Articular chondrocyte of knee joint (primary cell): ENCODE results near the gene TMCO4. TPM values are rescaled to one million over a fixed set of nuclear protein-coding genes. Genes with fewer than 3 reads are reported as not detected.

Experiments used
- total RNA-seq: library from RNA; depleted of rRNA; stranded (reverse); fragments of >200 nt; gene quantifications from 2 replicates; pipeline ENCODE4 v1.2.3, GENCODE V29; 2012

Gene TMCO4
- 24.6 and 25.0 TPM in 2 replicates for total RNA-seq

DNA sequence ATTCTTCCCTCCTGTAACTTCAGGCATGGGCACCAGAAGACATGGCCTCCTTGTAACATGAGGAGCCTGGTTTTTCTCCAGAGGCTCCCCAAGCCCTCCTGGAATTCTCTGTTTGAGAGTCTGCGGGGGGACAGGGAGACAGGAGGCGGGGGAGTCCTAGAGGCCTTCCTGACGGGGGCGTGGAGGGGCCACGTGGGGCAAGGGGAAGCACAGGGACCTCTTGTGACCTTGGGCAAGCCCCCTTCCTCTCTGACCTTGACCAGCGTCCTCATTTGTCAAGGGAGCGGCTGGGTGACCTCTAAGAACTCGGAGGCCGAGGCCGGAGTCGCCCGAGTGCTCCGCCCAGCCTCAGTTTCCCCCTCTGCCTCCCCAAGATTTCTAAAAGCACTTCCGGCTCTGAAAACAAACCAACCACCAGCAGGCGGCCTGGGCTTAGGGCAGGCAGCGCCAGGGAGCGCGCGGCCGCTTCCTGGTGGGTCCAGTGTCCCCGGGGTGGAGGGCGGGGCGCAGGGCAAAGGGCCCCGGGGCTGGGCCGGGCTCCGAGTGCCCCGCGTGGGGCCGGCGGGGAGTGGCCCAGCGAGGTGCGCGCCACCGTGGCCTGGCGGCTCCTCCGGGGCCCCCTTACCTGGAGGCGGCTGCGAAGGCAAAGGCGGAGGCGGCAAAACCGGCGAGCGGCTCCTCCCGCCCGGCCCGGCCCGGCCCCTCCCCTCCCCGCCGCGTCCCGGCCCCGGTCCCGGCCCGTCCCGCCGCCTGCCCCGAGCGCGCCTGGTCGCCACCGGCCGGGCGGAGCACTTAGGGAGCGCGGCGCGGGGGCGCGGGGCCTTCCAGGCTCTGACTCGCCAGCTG is at the start of gene TMCO4:
TSS of gene TMCO4 (minus strand) at position 687 of the 846 bp plus-strand sequence. CDS start 19,158 bp downstream, outside the sequence.

DNA sequence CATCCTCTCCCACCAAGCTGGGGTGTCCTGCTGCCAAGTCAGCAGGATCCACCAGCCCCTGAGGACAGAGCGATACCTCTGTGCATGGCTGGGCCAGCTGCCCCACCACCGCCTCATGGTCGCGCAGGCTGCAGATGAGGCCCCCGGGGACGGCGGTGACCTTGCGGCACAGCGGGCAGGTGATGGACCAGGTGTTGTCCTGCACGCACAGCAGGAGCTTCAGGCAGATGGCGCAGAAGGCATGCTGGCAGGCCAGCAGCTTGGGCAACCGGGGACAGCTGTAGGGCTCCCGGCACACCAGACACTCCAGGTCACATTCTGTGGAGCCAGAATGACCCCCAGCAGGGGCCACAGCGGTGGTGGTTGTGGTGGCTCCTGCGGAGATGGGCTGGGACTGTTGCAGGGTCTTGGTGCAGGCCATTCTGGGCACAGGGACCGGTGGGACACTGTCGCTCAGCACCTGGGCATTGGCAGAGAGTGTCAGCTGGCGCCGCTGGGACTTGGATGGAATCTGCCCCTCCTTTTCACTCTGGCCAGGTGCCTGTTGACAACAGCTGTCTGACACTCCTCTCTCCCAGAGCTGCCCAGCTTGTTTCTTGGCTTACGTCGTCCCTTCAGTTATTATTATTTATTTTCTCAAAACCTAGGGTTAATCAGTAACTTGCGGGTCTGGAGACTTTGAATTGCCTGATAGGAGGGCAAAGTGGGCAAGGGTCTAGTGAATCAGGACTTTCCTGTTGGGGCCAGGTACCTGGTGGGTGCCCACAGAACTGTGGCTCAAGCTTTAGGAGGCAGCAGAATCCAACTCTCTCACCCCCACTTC is 15.2 kb upstream of the TMCO4 start, which contains the start of gene RNF186:
TSS of gene RNF186 (minus strand) at position 603 of the 823 bp plus-strand sequence. CDS start at position 421, 182 bp downstream.

DNA sequence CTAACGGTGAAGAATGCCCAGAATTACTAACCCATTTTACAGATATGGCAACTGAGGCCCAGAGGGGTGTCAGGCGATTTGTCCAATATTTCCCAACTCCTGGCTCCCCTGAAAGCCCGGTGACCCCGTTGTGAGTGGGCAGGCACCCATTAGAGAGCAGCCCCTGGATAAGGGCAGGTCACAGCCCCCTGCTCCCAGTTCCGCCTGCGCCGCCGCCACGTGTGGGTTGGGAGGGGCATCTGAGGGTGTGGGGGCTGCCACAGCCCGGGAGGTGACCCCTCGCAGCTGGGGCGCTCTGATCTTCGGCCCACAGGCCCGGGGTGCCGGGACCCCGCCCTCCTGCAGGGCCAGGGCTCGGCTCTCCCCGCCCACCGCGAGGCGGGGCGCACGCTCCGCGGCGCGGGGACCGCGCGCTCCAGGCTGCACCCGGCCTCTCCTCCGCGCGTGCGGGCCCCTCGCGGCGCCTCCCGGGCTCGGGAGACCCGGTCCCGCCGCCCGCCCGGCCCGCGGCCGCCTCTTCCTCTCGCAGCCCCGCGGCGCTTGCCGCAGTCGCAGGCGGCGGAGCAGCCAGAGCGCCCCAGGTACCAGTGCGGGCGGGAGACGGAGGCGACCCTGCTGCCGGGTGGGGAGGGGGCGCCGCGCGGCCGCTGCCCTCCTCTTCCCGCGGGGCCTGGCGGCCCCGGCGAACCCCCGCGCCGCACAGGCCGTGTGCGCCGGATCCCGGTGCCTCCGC is 135.1 kb downstream of the TMCO4 start, which contains the start of gene HTR6:
TSS of gene HTR6 (plus strand) at position 423 of the 733 bp plus-strand sequence. CDS start 879 bp downstream, outside the sequence.

DNA sequence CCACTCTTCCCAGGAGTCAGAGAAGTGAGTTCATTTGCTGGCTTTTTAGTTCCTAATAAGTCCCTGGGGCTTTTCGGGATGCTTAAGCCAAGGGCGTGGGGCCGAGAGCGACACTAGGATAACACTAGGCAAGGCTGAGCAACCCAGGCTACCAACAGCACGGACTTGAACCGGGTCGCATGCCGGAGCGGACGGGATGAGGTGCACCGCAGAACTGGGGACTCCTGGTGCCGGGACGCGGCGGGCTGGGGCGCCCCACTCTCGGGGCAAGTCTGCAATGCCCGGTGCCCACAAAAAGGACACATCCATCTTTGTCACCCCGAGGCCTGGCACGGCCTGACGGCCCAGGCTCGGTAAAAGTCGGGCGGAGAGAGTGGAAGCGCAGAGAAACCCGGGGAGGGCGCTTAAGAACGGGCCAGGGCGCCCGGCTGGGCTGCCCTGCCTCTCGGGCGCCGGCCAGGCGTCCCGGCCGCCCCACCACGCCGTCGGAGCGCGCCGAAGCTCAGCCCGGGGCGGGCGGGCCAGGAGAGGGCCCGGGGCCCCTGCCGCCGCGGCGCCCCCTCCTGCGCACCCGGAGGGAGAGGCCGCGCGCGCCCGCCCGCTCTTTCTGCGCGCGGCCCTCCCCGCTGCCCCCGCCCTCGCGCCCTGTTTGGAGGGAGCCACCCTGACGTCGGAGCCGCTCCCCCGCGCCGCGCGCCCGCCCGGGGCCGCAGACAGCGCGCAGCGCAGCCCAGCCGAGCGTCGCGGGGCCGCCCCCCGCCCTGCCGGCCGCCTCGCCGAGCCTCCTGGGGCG is 155.9 kb downstream of the TMCO4 start, which contains the start of gene NBL1:
TSS of gene NBL1 (plus strand) at position 710 of the 793 bp plus-strand sequence. CDS start 10,720 bp downstream, outside the sequence.

Other genes starting within 250 kb of the TMCO4 start
- gene NBL1, start 155.6 kb downstream of the TMCO4 start, total RNA-seq = 68.1 and 102 TPM in 2 replicates
- 0.11 TPM in 1 of 2 replicates, not detected in the other for gene HTR6, start 135.0 kb downstream of the TMCO4 start, total RNA-seq
- not detected in 2 replicates for gene RNF186, start 15.4 kb upstream of the TMCO4 start, total RNA-seq
- gene OTUD3, start 82.5 kb upstream of the TMCO4 start, total RNA-seq = 4.6 and 5.9 TPM in 2 replicates
- gene PLA2G2E, start 123.7 kb upstream of the TMCO4 start, total RNA-seq = not detected in 2 replicates
- 4.3 and 7.6 TPM in 2 replicates for gene PLA2G2A, start 179.7 kb upstream of the TMCO4 start, total RNA-seq